GM10266 (cell line): ENCODE results near the gene GPR15LG.
"Not testable (repeated sequence)": the region's sequence is repeated elsewhere in the genome, so short reads cannot be mapped to it uniquely, and the experiment has no call there.

Experiments used
- DNase-seq: peaks from one replicate; pipeline ENCODE4 v3.0.0; 2012; ENCODE audit errors: extremely low spot score
- CTCF ChIP-seq: IDR thresholded peaks from 2 replicates; pipeline ENCODE4 v1.5.1; 2012; ENCODE audit warnings: mild to moderate bottlenecking, low read depth; ENCODE audit not compliant: control insufficient read depth, insufficient read depth; ENCODE audit errors: missing control alignments

The GPR15LG gene

DNA sequence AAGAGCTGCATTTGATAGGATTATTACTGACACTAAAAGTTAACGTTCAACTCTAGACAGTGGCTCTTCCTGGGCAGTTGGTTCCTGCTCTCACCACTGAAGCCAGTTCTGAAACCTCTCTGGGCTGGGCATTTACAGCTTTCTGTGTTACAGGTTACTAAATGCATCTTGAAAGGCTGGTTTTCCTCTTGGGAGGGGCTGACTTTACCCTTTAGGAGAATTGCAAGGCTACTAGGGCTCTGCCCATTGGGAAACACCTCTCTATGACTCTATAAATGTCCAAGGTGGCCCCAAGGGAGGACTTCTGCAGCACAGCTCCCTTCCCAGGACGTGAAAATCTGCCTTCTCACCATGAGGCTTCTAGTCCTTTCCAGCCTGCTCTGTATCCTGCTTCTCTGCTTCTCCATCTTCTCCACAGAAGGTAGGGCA is at the start of gene GPR15LG:
GPR15LG (plus strand) TSS at position 301 of the 429 bp plus-strand sequence; CDS start at position 352, 51 bp downstream.
- TF ChIP-seq CTCF: no peak
- no peak for DNase-seq

DNA sequence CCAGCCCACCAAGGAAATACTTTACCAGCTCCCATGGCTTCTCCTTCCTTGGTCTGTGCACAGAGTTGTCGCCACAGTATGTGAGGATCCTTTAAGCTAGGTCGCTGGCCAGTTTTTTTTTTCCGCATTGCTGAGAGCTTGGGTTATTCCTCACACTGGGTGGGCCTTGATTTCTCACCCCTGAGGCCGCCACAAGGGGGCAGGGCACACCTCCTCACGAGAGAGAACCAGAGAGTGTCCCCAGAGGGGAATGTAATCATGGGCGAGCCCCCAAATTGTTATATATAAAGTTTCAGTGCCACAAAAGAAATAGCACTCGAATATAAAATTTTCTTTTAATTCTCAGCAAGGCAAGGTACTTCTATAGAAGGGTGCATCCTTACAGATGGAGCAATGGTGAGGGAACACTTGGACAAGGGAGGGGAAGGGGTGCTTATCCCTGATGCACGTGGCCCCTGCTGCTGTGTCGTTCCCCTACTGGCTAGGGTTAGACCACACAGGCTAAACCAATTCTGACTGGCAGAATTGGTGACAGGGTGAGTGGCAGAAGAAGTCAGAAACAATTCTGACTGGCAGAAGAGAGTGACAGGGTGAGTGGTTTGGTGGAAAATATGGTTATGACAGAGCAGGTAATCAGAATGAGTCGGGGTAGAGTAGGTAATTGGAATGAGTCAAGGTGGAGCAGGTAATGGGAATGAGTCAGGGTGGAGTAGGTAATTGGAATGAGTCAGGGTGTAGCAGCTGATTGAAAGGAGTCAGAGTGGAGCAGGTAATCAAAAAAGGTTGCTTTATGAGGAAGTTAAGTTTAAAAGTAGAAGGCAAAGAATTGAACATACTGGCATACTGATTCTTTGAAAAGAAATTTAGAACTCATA is 47.5 kb upstream of the GPR15LG start:
- DNase-seq: not testable (repeated sequence)

DNA sequence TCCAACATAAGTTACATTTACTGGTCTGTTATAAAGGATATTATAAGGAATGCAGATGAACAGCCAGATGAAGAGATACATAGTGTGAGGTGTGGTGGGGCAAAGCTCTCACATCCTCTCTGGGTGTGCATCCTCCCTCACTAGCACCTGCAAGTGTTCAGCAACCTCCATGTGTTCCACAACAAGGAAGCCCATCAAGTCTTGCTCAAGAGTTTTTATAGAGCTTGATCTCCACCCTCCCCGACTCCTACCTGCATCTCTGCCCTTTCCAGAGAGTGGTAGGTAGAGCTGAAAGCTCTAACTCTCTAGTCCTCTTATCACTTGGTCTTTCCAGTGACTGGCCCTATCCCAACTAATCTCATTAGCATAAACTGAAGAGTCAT is 46.8 kb upstream of the GPR15LG start:
- TF ChIP-seq CTCF: no peak
- DNase-seq: no peak

More for the DNA sequence above, 47.5 kb upstream of the GPR15LG start:
- TF ChIP-seq CTCF: peak; percentile 12

- DNase-seq: no peak
- no peak for TF ChIP-seq CTCF
Measured at GRCh38 chr10:84135836-84136235, 37.8 kb upstream of the GPR15LG start.

GRCh38 chr10:84137811-84138210 is 35.8 kb upstream of the GPR15LG start:
- DNase-seq: no peak
- TF ChIP-seq CTCF: no peak

GRCh38 chr10:84138478-84139125 is 35.0 kb upstream of the GPR15LG start:
- no peak for TF ChIP-seq CTCF
- peak; percentile 13 for DNase-seq
